HepG2 (cell line): ENCODE data around the gene SPOP. TPM values are rescaled to one million over a fixed set of nuclear protein-coding genes. Genes with fewer than 3 reads are reported as not detected.

Experiments
- ATAC-seq: fragments of 200-7000 bp; cut with Tn5 transposase; 3 replicates; pipeline ENCODE4 v1.9.1; 2020; ENCODE audit warnings: mild to moderate bottlenecking, moderate library complexity
- BruUV-seq: library from RNA; stranded (reverse); fragments of 400-500 nt; replicated peaks from 2 replicates; lab custom pipeline; 2021; lab: Mats Ljungman, UMichigan
- CTCF ChIA-PET: fragments of 300-600 bp; formaldehyde crosslinking; extraction: SDS; loops from one replicate; lab custom pipeline; 2021; ENCODE audit warnings: low total read pairs, inconsistent platforms, low intra/inter-chr PET ratio; lab: Yijun Ruan, JAX
- POLR2A ChIA-PET: fragments of 350-600 bp; sonication (Branson Sonifier 250); formaldehyde crosslinking; loops from one replicate; lab custom pipeline; 2020; ENCODE audit warnings: antibody characterized with exemption, inconsistent platforms; lab: Yijun Ruan, JAX
- DNase-seq: peaks from one replicate; pipeline ENCODE4 v3.0.0-alpha.2; 2015; ENCODE audit warnings: low spot score
- FAIRE-seq: peaks from 3 replicates; lab custom pipeline; 2011; peaks lifted over from hg19 to GRCh38; lab: Jason Lieb, UNC
- H2AFZ ChIP-seq: one replicate; pipeline ENCODE4 v1.6.1; 2011; ENCODE audit warnings: low read length, inconsistent platforms
- H3K27ac ChIP-seq: fragments of 300-600 bp; 3 replicates; pipeline ENCODE4 v1.8.0; 2011; ENCODE audit warnings: mixed run types, mild to moderate bottlenecking, mixed read lengths, low read length, inconsistent platforms; ENCODE audit not compliant: insufficient read depth; ENCODE audit errors: extremely low read length
- H3K27me3 ChIP-seq, 2 experiments: fragments of 200-600 bp in 1 of 2; 2 replicates in 1 of 2; 3 replicates in 1 of 2; pipeline versions ENCODE4 v1.6.0 to v1.8.0; 2011; ENCODE audit warnings: low read length in 2 of 2, mild to moderate bottlenecking in 2 of 2, moderate library complexity in 2 of 2, inconsistent platforms in 1 of 2; ENCODE audit not compliant: insufficient read depth in 2 of 2, control insufficient read depth in 1 of 2
- H3K36me3 ChIP-seq, 2 experiments: fragments of 200-600 bp in 1 of 2; replicated peaks in 1 of 2; 2 replicates in 1 of 2; 3 replicates in 1 of 2; pipeline versions ENCODE4 v1.5.1 to v1.8.0; 2011; ENCODE audit warnings: low read length in 2 of 2, inconsistent platforms in 1 of 2; ENCODE audit not compliant: insufficient read depth in 2 of 2, control insufficient read depth in 1 of 2
- H3K4me1 ChIP-seq: 2 replicates; pipeline ENCODE4 v1.5.1; 2012; ENCODE audit warnings: low read length, inconsistent platforms; ENCODE audit not compliant: insufficient read depth
- H3K4me2 ChIP-seq: 2 replicates; pipeline ENCODE4 v1.6.0; 2011; ENCODE audit warnings: low read depth, low read length, inconsistent platforms
- H3K4me3 ChIP-seq, 3 experiments: fragments of 200-600 bp in 1 of 3; sonication (generic), shearing (Covaris generic) in 1 of 3; replicated peaks in 1 of 3; 2 replicates each; pipeline ENCODE4 v1.5.1; 2011 to 2016; ENCODE audit warnings: low read length in 3 of 3, inconsistent platforms in 2 of 3, low read depth in 2 of 3, mild to moderate bottlenecking in 2 of 3, control low read depth in 1 of 3, mixed read lengths in 1 of 3; ENCODE audit not compliant: insufficient read depth in 1 of 3
- H3K79me2 ChIP-seq: one replicate; pipeline ENCODE4 v1.6.1; 2011; ENCODE audit warnings: low read length, inconsistent platforms; ENCODE audit not compliant: insufficient read depth
- H3K9ac ChIP-seq: 2 replicates; pipeline ENCODE4 v1.6.0; 2011; ENCODE audit warnings: mild to moderate bottlenecking, low read depth, low read length, inconsistent platforms; ENCODE audit not compliant: insufficient read depth
- H3K9me3 ChIP-seq: 2 replicates; pipeline ENCODE4 v1.5.1; 2012; ENCODE audit warnings: mild to moderate bottlenecking, low read length
- H4K20me1 ChIP-seq: 2 replicates; pipeline ENCODE4 v1.6.0; 2011; ENCODE audit warnings: inconsistent platforms, mild to moderate bottlenecking, low read length, moderate library complexity; ENCODE audit not compliant: insufficient read depth
- DMAP1 ChIP-seq: IDR thresholded peaks from 2 replicates; pipeline ENCODE4 v1.6.1; 2016
- FIP1L1 ChIP-seq: fragments of 200-400 bp; formaldehyde crosslinking; IDR thresholded peaks from 2 replicates; pipeline ENCODE4 v1.6.1; 2018; ENCODE audit warnings: low read depth, mild to moderate bottlenecking, low read length, moderate library complexity, borderline replicate concordance; ENCODE audit not compliant: insufficient read depth
- HMGXB4 ChIP-seq, 2 experiments: sonication (generic) in 1 of 2; formaldehyde crosslinking in 1 of 2; IDR thresholded peaks; 2 replicates each; pipeline versions ENCODE4 v1.4.0 to v1.6.1; 2018 to 2020; ENCODE audit warnings: missing genetic modification reagents in 2 of 2, borderline replicate concordance in 1 of 2, low read depth in 1 of 2, mild to moderate bottlenecking in 1 of 2, missing biosample characterization in 1 of 2
- HNRNPLL ChIP-seq: fragments of 200-400 bp; formaldehyde crosslinking; IDR thresholded peaks from 2 replicates; pipeline ENCODE4 v1.6.1; 2017; ENCODE audit warnings: mild to moderate bottlenecking, low read depth, low read length; ENCODE audit not compliant: poor library complexity, severe bottlenecking
- MXI1 ChIP-seq: IDR thresholded peaks from 3 replicates; pipeline ENCODE4 v1.6.1; 2012; ENCODE audit warnings: low read depth, low read length, inconsistent platforms, borderline replicate concordance
- NFE2 ChIP-seq: sonication (generic); formaldehyde crosslinking; IDR thresholded peaks from 2 replicates; pipeline ENCODE4 v1.4.0; 2020; ENCODE audit warnings: missing genetic modification reagents
- NFKB2 ChIP-seq: sonication (generic); formaldehyde crosslinking; IDR thresholded peaks from 2 replicates; pipeline ENCODE4 v1.4.0; 2020; ENCODE audit warnings: missing genetic modification reagents, borderline replicate concordance
- PHB2 ChIP-seq: fragments of 450-650 bp; IDR thresholded peaks from 2 replicates; pipeline ENCODE4 v1.6.1; 2018; ENCODE audit not compliant: partially characterized antibody
- SOX5 ChIP-seq: IDR thresholded peaks from 2 replicates; pipeline ENCODE4 v1.6.1; 2016; ENCODE audit warnings: borderline replicate concordance
- ZFP36L1 ChIP-seq: sonication (generic); formaldehyde crosslinking; IDR thresholded peaks from 2 replicates; pipeline ENCODE4 v1.8.0; 2022; ENCODE audit warnings: mild to moderate bottlenecking, missing genetic modification reagents, moderate library complexity
- ZNF138 ChIP-seq: sonication (generic); formaldehyde crosslinking; IDR thresholded peaks from 2 replicates; pipeline ENCODE4 v1.5.0; 2020; ENCODE audit warnings: mild to moderate bottlenecking, low read depth, missing genetic modification reagents
- ZNF275 ChIP-seq: sonication (generic); formaldehyde crosslinking; IDR thresholded peaks from 2 replicates; pipeline ENCODE4 v1.8.0; 2022; ENCODE audit warnings: missing genetic modification reagents, mild to moderate bottlenecking, inconsistent platforms, borderline replicate concordance
- ZNF337 ChIP-seq: sonication (generic); formaldehyde crosslinking; IDR thresholded peaks from 2 replicates; pipeline ENCODE4 v1.5.1; 2020; ENCODE audit warnings: missing genetic modification reagents, low read depth, mild to moderate bottlenecking, borderline replicate concordance
- ZNF572 ChIP-seq: sonication (generic); formaldehyde crosslinking; IDR thresholded peaks from 2 replicates; pipeline ENCODE4 v1.5.1; 2020; ENCODE audit warnings: mild to moderate bottlenecking, missing genetic modification reagents
- ZNF713 ChIP-seq: sonication (generic); formaldehyde crosslinking; IDR thresholded peaks from 2 replicates; pipeline ENCODE4 v1.4.0; 2020; ENCODE audit warnings: mild to moderate bottlenecking, missing genetic modification reagents
- ZNF761 ChIP-seq: sonication (generic); formaldehyde crosslinking; conservative IDR thresholded peaks from 2 replicates; pipeline ENCODE4 v1.4.0; 2020; ENCODE audit warnings: mild to moderate bottlenecking, missing genetic modification reagents
- ZNF883 ChIP-seq: sonication (generic); formaldehyde crosslinking; IDR thresholded peaks from 2 replicates; pipeline ENCODE4 v1.5.1; 2020; ENCODE audit warnings: mild to moderate bottlenecking, missing genetic modification reagents; ENCODE audit errors: not compliant biosample characterization
- WGBS: methylation state at CpG from one replicate; pipeline ENCODE4 v1.1.6; 2017; ENCODE audit warnings: low lambda C conversion rate; 5-methylcytosine and 5-hydroxymethylcytosine counted together
- in situ Hi-C: cut with HindIII; loops from 2 replicates; pipeline ENCODE4 v1.10.0; 2017; ENCODE audit warnings: low pct_unique_long_range_greater_than_20kb; ENCODE audit not compliant: extremely low pct_ligation_motif_present
- intact Hi-C: fragments of 100-400 bp; cut with micrococcal nuclease; formaldehyde crosslinking; loops from one replicate; pipeline ENCODE4 v1.10.0; 2022; ENCODE audit not compliant: unreplicated experiment
- polyA plus RNA-seq, 8 experiments: library from polyadenylated mRNA; depleted of rRNA in 3 of 8; stranded (reverse) in 7 of 8; unstranded in 1 of 8; fragments of >200 nt; fragmentation: Illumina TruSeq in 4 of 8; extraction: Trizol in 4 of 8; gene quantifications; 2 replicates each; pipeline versions ENCODE4 v1.2.1 to v1.2.3, GENCODE V29; 2011 to 2016; ENCODE audit warnings: low read depth in 4 of 8, missing spikeins in 1 of 8, mixed read lengths in 1 of 8; ENCODE audit not compliant: insufficient read depth in 1 of 8
- total RNA-seq, 5 experiments: library from RNA; depleted of rRNA; stranded (reverse); fragments of >200 nt; fragmentation: Illumina TruSeq; extraction: Trizol; gene quantifications; 2 replicates each; pipeline ENCODE4 v1.2.3, GENCODE V29; 2016; ENCODE audit warnings: low read depth in 1 of 5
- TF ChIP-seq, protein P1 (sequence below): sonication (generic); formaldehyde crosslinking; IDR thresholded peaks from 2 replicates; pipeline ENCODE4 v1.5.0; 2020; ENCODE audit warnings: mild to moderate bottlenecking, missing genetic modification reagents

The SPOP gene
- total and polyA plus RNA-seq, 2 of the 13 experiments (the other 11 are each of a cell fraction or from before 2014, with no cell fraction given): 52.8 to 60.8 TPM

GRCh38 chr17:49576917-49577649 lies 100.8 kb downstream of the SPOP start:
- POLR2A ChIA-PET: no interaction called here
- BruUV-seq: no TSS peak
- DNase-seq (no peak), ATAC-seq (peak; percentile 39), FAIRE-seq (no peak)
- Histone ChIP-seq H3K4me3 (peak overlapping the region; percentile 62 to 84 (median 78)), H3K9ac (peak overlapping the region; percentile 20; the same call in 1 of the 2 replicates), H3K9me3 (no peaks in the 10 kb centered on the region), H4K20me1 (no peaks in the 10 kb centered on the region), H3K79me2 (no peaks in the 10 kb centered on the region), H3K27ac (no peak overlapping the region), H3K4me1 (peaks cover 22% of the 10 kb centered on the region), H3K36me3 (no peaks in the 10 kb centered on the region), H3K4me2 (peak overlapping the region; percentile 87), H3K27me3 (peaks cover 5 to 66% of the 10 kb centered on the region in 2 experiments), H2AFZ (no peak overlapping the region)
- 5% methylated on average over 21 of the region's 22 CpGs for WGBS
- CTCF ChIA-PET: interaction anchor here (1.1 to 2.9 kb wide), 2 partner anchors 9 to 118 kb away, joined by 4 to 31 read pairs; no protein-coding TSS in a partner anchor
- in situ Hi-C loops: no loop called here
- intact Hi-C loops: loop anchor here (2.0 kb wide), 1 partner anchor 20 kb away; no protein-coding TSS in a partner anchor
- TF ChIP-seq PHB2 (no peak), SOX5 (CRISPR knock-in tag) (no peak), ZFP36L1 (CRISPR knock-in tag) (no peak), ZNF572 (CRISPR knock-in tag) (0 out of 2 replicates have a peak, but pooled peaks have one; percentile 76), DMAP1 (CRISPR knock-in tag) (0 out of 2 replicates have a peak, but pooled peaks have one; percentile 22), NFE2 (CRISPR knock-in tag) (no peak), FIP1L1 (no peak), HMGXB4 (CRISPR knock-in tag; IDR thresholded peaks at IDR 0.05; ENCODE audit: borderline replicate concordance in 1 of 2, low read depth in 1 of 2) (0 out of 4 replicates have a peak, but pooled peaks of 1 of the 2 experiments have one; percentile 21), ZNF761 (CRISPR knock-in tag) (no peak), ZNF883 (CRISPR knock-in tag) (peak; percentile 67), ZNF337 (CRISPR knock-in tag) (no peak), ZNF713 (CRISPR knock-in tag) (no peak), NFKB2 (no peak), HNRNPLL (no peak), ZNF275 (no peak), MXI1 (0 out of 3 replicates have a peak, but pooled peaks have one; percentile 18), ZNF138 (0 out of 2 replicates have a peak, but pooled peaks have one; percentile 48)
- TF ChIP-seq, protein P1, sequence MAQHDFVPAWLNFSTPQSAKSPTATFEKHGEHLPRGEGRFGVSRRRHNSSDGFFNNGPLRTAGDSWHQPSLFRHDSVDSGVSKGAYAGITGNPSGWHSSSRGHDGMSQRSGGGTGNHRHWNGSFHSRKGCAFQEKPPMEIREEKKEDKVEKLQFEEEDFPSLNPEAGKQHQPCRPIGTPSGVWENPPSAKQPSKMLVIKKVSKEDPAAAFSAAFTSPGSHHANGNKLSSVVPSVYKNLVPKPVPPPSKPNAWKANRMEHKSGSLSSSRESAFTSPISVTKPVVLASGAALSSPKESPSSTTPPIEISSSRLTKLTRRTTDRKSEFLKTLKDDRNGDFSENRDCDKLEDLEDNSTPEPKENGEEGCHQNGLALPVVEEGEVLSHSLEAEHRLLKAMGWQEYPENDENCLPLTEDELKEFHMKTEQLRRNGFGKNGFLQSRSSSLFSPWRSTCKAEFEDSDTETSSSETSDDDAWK (CRISPR knock-in tag): no peak
